ENCODE data around the gene C19orf67.

Gene C19orf67

GRCh38 chr19:14081797-14082674, 3.5 kb downstream of the C19orf67 start:
- no peak for DNase-seq

- peak; percentile 99 for DNase-seq
Measured at GRCh38 chr19:14080887-14081796, 4.4 kb downstream of the C19orf67 start.

GRCh38 chr19:14078411-14078810, 7.2 kb downstream of the C19orf67 start:
- DNase-seq, result no peak

DNA sequence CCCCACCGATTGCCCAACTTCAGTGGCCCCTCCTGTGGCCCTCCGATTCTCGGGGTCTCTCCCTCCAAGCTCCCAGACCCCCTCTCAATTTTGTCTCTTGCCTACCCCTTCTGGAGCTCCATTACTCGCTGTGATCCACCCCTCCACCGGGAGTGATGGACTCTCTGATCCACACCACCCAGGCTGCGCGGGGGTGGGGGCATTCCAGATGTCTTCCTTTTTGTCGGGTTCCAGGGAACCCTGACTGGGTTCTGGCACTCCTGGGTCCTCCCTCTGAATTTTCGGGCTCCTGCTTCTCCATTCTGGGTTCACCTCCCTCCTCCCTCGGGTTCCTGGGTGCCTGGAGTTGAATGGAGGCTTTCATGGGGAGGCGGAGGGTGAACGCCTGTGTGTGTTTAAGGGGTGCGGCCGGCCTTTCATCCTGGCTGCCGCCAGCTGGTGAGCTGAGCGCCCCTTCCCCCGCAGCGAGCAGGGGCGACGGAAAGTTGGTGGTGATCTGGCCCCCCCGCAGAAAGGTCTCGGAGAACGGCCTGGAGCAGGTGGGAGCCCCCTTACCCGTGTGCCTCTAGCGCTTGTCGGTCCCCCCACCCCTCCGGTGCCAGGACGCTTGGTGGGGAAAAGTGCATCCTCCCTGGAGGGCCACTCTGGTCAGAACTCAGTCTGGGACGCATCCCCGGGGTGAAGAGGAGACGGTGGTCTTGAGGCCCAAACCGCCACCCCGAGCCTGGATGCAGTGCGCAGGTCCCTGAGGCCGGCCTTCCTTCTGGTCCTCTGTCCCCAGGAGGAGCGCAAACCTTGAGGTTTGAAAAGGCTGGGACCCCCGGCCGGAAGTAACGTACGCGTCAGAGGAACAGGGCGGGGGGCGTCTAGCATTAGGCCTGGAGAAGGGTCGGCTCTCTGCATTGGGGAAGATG, 11.4 kb downstream of the C19orf67 start:
- DNase-seq, result peak; percentile 39

GRCh38 chr19:14073261-14073924, 12.2 kb downstream of the C19orf67 start:
- DNase-seq, result peak; percentile 88

GRCh38 chr19:14072535-14073260, 12.9 kb downstream of the C19orf67 start, which contains the start of gene MISP3:
TSS of gene MISP3 (plus strand) at chr19:14072786. CDS start at chr19:14073310, 524 bp downstream.
- DNase-seq, result peak; percentile 92

DNA sequence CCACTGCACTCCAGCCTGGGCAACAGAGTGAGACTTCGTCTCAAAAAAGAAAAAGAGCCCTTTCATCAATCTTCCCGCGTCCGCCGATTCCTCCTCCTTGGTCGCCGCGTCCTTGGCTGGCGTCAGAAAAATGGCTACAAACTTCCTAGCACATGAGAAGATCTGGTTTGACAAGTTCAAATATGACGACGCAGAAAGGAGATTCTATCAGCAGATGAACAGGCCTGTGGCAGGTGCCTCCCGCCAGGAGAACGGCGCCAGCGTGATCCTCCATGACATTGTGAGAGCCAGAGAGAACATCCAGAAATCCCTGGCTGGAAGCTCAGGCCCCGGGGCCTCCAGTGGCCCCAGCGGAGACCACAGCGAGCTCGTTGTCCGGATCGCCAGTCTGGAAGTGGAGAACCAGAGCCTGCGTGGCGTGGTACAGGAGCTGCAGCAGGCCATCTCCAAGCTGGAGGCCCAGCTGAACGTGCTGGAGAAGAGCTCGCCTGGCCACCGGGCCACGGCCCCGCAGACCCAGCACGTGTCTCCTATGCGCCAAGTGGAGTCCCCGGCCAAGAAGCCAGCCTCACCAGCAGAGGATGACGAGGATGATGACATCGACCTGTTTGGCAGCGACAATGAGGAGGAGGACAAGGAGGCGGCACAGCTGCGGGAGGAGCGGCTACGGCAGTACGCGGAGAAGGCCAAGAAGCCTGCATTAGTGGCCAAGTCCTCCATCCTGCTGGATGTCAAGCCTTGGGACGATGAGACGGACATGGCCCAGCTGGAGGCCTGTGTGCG, 15.1 kb downstream of the C19orf67 start:
- DNase-seq, result no peak

- no peak for DNase-seq
Measured at GRCh38 chr19:14066134-14066533, 19.4 kb downstream of the C19orf67 start.

GRCh38 chr19:14063105-14063504, 22.5 kb downstream of the C19orf67 start:
- no peak for DNase-seq

- DNase-seq, result no peak
Measured at GRCh38 chr19:14062558-14062855, 23.1 kb downstream of the C19orf67 start.

- no peak for DNase-seq
Measured at GRCh38 chr19:14061751-14062557, 23.6 kb downstream of the C19orf67 start, which contains the start of gene PALM3. TSS of gene PALM3 (minus strand) at chr19:14062076. CDS start at chr19:14061980, 96 bp downstream.

DNA sequence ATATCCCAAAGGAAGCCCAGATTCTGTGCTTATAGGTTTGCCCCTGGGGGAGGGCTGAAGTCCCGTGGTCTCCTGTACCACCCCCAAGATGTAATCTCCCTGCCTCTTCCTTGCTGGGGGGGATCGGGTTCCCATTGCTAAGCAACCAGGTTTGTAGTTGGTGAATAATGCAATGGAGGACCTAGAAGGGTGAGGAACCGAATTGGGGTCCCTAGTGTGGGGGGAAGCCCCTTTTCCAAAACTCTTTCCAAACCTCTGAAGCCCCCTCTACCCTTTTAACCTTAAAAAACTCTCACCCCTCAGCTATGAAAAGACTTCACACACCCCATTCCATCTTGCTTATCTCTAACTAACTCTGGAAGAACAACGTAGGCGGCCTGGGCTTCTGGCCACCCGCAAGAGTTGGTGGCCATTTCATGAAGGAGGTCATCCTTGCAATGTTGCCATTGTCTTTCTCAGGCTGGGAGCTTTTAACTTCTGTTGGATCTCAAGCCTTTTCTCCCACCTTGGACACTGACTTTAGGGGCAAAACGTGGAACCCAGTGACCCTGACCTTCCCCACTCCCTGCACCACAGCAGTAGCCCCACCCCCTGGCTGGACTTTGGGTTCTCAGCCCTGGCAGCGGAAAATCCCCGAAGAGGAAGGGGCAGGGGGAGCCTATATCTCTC, 24.4 kb downstream of the C19orf67 start:
- no peak for DNase-seq

GRCh38 chr19:14059652-14060155, 25.9 kb downstream of the C19orf67 start:
- DNase-seq, result no peak

DNA sequence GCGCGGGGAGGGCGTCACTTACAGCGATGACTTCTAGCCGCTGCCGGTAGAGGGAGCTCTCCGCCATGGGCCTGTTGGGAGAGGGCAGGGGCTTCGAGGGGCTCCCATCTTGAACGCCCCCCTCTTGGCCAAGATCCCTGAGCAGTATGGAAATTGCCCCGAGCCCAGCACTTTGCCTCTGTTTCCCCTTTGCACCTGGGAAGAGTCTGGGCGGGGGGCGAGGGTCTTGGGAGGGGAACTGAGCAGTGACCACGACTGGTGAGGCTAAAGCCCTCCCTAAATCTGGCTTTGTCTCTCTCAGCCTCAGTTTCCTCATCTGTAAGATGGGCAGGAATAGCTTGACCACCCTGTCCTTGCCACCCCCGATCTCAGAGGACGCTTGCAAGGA, 26.5 kb downstream of the C19orf67 start:
- DNase-seq, result peak; percentile 53

- no peak for DNase-seq
Measured at GRCh38 chr19:14058182-14059092, 27.1 kb downstream of the C19orf67 start.

DNA sequence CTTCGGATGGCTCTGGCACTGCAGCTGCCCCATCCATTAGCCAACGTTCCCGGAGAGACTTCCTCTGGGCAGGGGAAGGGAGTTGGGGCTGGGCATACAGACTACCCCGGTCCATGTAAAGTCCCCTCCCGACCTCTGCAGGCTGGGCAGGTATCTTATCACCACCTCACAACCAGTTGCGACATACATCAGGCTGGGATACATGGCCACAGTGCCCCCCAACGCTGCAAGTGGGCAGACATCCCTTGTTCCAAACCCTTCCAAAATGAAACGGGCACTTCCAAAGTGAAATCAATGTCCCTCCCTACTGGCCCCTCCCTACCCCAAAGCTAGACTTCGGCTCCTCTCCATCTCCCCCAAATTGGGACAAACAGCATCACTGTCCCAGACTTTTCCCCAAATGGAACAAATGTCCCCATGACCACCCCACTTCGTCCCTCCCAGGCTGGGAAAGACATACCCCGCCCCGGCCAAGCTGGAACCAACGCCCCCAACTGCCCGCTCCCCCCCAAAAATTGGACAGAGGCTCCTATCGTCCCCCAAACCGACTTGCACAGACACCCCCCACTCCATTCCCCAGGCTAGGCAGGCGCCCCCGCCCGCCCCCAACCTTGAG, 28.7 kb downstream of the C19orf67 start:
- no peak for DNase-seq

- no peak for DNase-seq
Measured at GRCh38 chr19:14056069-14056666, 29.4 kb downstream of the C19orf67 start.
